Inferior parietal cortex (tissue), 1 donor: ENCODE measurements around the gene SBNO2.

Experiments
- DNase-seq: peaks from one replicate; pipeline ENCODE4 v3.0.0-alpha.2; 2016; ENCODE audit errors: extremely low spot score

The SBNO2 gene

DNA sequence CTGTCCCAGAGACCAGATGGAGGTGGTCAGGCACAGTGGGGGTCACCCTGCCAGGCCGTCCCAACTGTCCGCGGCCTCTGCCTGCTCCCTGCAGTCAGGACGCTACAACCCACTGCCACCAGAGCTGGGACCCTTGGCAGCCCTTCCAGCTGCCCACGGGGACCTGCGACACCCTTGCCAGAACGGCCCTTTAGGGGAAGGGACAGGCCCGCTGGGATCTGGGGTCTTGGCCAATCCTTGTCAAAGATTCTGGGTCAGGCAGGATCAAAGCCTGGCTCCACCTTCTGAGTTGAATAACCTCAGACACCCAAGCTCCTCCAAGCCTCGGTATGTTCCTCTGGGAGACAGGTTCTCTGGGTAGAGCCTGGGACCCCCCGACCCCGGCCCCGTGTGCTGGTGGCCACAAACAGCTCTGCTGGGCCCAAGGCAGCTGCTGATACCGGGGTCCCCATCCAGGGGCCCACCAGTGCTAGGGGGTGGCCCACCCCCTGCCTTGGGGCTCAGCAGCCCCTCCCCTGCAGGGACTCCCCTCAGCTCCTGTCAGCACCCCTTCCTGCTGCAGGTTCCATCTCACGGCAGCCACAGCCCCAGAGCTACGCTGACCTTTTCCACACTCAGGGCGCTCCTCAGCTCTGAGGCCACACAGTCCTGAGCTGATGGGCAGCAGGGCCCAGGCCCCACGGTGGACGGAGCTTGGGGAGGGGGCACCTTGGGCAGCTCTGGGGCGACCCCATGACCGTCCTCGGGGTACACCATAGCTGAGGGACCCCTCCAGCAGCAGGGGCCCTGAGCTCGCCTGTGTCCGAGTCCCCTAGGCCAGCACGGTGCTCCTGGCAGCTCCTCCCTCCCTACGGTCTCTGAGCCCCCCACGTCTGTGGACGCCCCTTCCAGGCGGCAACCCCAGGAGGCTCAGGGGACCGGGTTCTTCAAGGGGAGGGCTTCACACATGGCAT lies 18.4 kb downstream of the SBNO2 start:
- DNase-seq: no peak

DNA sequence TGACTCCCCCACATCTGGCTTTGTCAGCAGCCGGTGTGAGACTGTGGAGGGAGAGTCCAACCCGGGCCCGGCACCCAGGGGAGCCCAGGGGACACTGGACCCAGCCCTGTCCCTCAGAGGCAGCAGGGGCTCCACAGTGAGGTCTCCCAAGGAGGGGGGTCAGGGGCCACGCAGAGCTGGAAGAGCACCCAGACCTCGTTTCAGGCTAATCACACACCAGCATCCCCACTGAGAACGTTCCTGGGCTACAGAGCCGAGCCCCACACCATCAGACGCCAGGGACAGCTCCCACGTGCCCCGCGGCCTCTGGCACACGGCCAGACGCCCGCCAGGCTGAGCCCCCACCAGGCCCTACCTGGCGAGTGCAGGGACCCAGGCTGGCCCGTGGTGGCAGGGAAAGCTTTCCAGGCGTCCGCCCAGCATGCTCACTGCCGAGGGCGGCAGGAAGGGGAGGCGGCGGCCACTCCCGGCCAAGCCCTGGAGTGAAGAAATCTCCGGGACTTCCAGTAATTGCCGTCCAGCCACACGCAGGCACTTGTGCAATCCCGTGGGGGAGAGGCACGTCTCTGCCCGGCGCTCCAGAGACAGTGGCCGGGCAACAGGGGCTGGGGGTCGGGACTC lies 19.2 kb downstream of the SBNO2 start:
- no peak for DNase-seq

DNA sequence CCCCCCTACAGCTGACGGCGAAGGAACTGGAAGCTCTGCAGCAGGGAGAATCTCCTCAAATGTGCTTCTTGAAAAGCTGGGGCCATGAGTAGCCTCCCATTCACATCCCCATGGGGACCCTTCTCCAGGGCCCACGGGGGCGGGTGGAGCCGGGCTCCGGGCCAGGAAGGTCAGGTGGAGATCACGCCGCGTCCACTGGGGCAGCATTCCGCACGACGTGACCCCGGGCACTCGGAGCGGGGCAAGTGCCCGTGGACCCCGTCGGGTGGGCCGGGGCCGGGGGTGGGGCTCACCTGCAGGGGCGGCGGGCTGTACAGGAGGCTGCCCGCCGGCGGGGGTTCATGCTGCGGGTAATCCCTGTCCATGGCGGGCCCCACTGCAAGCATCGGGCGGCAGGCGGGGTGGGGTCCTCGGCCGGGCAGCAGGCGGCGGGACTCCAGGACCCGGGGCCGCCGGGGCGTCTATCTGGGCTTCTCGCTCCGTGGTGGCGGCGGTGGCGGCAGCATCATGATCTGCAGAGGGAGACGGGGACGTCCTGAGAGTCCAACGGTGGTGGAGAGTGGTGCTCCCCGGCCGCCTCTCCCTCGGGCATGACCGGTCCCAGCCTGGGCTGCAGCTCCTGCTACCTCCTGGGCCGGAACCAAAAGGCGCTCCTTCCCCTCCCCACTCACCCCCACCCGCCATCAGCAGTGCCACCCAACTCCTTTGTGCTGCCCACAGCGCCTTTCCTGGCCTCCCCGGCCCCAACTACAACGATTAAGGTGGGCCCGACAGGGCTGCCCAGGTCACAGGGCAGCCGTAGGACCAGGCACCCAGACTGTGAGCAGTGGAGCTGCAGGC lies 20.0 kb downstream of the SBNO2 start:
- DNase-seq: no peak

DNA sequence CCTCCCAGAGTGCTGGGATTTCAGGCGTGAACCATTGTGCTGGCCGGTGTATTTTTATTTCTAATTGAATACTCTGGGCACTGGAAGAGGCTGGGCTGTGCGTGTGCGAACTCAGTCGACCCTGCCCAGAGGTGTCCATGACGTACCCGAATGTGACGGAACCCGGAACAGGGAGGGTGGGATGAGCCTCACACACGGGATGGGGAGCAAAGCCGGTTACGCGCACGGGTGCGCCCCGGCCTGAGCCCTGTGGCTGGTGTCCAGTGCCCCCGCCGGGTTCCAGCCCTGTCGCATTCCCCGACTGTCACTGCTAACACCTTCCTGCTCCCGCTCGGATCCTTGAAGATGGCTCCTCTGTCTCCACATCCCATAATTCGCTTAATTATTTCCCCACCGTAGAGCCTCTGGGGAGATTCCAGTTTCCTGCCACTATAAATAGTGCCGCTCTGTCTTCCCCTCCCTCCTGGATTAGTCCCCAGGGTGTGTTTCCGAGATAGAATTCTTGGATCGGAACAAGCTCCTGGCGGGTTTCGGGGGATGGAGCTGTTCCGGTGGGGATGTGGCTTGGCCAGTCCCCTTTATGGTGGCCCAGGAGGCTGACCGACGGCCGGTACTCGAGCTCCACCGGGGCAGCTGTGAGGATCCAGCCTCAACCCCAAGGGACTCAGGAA lies 22.0 kb downstream of the SBNO2 start:
- no peak for DNase-seq

DNA sequence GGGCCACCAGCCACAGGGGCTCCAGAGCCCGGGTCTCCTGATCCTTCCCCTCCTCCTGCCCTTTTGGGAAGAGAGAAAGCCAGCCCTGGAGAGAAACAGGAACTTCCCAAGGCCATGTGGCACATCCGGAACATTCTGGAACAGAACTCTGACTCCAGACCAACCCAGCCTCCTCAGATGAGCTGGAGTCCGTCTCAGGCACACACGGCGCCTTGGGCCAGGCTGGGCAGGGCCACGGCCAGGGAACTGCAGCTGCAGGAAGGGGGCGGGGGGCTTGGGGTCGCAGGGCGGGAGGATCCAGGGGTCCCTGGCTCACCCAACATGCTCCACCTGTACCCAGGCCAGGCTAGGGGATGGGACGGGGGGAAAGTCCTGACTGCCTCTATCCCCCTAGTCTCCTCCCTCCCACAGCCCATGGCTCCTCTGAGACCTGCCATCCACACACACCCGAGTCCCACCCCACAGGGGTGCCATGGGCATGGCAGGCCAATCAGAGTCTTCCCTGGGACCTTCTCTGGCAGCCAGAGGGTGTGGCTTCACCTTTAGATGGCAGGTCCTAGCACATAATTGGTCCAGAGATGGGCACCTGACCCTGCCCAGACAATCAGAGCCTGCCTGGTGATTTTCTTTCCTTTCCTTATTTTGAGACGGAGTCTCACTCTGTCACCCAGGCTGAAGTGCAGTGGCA lies 22.9 kb downstream of the SBNO2 start:
- no peak for DNase-seq

DNA sequence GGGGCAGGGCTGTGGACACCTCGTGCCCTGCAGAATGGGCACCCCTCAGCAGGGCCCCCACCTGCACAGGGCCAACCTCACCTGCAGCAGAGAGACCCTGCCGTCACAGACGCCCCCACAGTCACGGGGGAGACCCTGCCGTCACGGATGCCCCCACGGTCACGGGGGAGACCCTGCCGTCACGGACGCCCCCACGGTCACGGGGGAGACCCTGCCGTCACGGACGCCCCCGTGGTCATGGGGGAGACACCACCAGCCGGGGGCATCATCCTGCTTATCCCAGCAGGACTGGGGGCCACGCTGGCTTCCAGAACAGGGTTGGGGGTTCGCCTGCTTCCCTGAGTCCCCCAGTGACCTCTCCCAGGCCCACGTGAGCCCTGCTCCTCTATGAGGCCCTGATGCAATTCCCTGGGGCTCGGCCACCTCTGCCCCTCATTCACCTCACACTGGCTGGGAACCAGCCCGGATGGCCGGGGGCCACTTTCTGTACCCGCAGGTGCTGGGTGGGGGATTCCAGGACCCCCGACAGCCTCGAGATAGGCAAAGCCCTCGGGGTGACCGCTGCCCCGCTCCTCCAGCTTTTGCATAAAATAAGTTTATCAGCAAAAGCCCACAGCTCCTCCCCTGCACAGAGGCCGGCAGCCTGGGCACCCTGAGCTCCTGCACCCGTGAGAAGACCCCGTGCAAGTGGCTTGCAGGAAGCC lies 23.6 kb downstream of the SBNO2 start:
- no peak for DNase-seq

DNA sequence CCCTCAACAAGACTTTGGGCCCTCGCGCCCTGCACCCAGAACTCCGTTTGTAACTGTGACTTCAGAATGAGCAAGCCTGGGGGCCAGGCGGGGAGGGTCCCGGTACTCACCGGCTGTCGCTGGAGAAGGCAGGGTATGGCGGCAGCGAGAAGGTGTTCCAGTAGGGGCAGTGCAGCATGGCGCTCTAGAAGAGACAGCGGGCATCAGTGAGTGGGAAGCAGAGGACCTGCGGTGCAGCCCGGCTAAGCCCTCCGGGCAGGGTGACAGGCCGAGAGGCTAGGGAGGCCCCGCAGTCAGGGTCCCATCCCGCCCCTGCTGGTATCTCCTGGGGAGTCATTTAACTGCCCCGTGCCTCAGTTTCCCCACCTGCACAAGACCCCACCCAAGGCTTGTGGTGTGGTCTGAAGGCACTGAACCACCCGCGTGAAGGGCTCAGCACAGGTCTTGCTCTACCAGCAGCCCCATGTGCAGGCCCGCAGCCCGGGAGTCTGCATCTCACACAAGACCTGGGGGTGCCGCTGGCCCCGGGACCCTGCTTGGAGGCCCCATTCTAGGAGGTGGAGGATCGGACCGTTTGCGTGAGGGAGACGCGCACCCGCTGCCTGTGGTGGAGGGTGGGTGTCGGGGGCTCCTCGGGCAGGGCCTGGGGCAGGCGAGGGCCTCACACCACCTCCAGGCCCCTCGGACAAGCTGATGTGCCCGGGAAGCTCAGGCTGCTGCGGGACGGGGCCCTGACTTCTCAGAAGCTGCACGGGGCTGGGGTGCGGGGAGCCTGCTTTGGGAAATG lies 24.6 kb downstream of the SBNO2 start:
- no peak for DNase-seq

DNA sequence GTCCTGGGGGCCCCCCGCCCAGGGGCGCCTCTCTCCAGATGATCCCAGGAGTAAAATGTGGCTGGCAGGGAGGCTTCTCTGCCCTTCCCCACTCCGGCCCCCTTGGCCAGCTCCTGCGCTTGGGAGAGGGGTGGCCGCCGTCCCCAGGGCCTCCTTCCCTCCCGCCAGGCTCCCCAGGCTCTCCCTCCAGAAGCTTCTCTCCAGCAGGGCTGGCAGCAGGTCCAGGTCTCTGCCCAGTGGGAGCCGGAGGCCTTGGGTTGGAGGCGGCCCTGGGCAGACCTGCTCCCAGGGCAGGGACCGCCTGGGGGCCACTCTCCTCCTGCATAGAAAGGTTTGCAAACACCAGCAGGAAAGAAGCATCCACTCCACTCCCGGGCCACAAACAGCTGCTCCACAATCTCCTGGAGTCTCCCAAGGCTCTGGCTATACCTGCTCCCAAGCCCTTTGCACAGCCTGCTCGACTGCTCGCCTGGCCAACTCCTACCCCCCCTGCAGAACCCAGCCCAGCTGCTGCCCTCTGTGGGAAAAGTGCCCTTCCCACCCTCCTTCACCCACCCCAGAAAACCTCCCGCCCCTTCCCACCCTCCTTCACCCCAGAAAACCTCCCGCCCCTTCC lies 26.0 kb downstream of the SBNO2 start:
- no peak for DNase-seq

DNA sequence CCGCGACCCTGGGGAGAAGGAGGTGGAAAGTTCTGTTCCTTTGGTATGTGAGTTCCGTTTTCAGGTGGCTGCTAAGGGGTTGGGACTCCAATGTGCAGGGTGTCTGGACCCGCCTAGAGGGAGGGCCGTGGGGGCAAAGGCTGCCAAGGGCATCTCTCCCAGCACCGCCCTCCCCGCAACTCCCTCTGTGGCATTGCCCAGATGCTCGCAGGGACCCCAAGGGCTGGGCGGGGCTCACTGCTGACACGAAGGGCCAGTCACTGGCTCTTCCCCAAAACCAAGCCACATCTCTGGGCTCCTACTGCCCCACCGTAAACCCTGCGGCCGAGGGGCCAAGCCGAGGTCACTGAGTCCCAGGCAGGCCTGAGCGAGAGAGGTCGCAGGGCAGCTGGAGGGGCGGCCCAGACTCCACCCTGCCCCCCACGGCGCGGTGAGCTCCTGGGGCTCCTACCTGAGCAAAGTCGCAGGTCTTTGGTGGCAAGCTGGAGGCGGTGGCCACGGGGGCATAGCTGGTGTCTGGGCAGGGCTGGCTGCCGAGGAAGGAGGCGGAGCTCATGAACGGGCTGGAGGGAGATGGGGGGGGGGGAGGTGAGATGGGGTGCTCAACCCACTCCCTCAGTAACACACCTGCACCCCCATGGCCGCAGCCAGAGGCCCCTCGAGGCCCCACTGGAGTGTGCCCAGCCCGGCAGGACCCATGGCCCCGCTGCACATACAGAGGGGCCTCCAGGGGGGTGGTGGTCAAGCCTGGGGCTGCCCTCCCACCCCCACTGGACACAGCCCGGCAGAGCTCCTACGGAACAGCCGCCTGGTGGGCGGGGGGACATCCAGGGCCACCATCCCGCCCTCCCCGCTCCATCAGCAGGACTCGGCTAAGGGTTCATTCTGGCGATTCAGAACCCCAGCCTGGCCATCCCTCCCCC lies 26.9 kb downstream of the SBNO2 start:
- no peak for DNase-seq

DNA sequence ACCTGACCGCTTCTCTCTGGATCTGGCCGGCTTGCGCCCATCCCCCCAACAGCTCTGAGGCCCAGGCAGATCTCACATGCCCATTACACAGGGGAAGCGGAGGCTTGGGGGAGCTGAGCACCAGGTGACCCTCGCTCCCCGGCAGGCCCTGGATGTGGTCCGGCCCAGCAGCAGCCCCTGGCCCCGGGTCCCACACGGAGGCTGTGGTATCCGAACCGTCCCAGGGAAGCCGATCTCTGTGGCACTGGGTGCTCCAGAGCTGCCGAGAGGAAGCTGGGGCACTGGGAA lies 27.7 kb downstream of the SBNO2 start:
- DNase-seq: no peak

DNA sequence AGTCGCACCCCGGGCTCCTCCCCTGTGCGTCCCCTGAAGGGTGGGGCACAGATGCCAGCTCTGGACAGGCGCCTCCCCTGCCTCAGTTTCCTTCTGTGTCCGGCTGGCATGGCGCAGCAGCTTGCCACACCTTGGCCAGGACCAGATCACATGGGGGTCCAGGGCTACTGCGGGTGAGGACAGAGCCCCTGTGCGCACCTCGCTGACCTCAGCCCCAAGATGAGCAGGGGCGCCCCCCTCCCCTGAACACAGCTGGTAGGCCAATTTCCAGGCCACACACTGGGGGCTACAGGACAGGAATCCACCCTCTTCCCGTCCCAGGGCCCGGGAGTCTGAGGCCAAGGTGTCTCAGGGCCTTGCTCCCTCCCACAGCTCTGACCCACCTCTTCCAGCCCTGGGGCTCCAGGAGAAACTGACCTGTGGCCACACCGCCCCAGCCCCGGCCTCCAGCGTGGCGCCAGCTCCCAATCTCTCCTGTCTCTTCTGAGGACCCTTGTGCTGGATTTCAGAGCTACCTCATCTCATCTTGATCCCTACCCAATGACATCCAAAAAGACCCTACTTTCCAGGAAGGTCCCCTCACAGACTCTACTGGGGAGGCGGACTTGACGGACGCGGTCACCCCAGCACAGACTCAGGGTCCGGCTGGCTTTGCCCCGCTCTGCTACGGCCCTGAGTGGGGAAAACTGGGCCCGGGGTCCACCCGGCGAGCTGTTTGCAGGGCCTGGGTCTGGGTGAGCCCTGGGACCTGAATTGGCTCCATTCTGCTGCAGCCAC lies 28.2 kb downstream of the SBNO2 start:
- DNase-seq: no peak

DNA sequence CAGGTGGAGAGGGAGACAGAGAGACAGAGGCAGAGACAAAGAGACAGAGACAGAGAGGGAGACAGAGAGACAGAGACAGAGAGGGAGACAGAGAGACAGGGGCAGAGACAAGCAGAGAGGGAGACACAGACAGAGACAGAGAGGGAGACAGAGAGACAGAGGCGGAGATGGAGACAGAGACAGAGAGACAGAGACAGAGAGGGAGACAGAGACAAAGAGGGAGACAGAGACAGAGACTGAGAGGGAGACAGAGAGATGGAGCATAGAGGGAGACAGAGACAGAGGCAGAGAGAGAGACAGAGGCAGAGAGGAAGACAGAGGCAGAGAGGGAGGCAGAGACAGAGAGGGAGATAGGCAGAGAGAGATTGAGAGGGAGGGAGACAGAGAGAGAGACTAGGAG lies 29.3 kb downstream of the SBNO2 start:
- DNase-seq: no peak

DNA sequence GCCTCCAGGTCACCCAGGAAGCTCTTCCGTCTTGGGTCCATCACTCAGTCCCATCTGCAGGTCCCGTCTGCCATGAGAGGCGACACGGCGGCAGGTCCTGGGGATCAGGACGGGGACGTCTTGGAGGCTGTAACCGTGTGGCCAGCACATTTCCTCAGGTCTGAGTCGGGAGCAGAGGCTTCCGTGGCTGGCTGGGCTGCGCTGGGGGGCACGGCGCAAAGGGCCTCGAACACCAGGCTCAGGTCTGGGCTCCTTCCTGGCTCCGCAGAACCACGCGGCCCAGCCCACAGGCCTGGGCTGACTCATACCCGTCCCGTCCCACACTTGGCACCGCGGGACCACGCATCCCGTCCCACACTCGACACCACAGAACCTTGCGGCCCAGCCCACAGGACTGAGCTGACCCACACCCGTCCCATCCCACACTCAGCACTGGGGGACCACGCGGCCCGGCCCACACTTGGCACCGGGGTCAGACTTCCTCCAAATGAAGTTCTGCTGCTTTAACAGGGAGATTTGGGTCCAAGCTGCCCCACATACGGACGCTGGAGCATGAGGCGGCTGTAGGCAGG lies 30.2 kb downstream of the SBNO2 start:
- DNase-seq: no peak

DNA sequence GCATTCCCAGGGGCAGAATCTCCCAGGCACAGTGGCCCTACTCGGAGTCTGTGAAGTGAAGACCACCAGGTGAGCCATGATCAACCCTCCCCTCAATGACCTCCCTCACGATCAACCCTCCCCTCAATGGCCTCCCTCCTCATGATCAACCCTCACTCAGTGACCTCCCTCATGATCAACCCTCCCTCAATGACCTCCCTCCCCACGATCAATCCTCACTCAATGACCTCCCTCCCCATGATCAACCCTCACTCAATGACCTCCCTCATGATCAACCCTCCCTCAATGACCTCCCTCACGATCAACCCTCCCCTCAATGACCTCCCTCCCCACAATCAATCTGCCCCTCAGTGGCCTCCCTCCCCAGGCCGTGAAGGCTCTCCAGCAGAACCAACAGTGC lies 32.1 kb downstream of the SBNO2 start:
- no peak for DNase-seq

DNA sequence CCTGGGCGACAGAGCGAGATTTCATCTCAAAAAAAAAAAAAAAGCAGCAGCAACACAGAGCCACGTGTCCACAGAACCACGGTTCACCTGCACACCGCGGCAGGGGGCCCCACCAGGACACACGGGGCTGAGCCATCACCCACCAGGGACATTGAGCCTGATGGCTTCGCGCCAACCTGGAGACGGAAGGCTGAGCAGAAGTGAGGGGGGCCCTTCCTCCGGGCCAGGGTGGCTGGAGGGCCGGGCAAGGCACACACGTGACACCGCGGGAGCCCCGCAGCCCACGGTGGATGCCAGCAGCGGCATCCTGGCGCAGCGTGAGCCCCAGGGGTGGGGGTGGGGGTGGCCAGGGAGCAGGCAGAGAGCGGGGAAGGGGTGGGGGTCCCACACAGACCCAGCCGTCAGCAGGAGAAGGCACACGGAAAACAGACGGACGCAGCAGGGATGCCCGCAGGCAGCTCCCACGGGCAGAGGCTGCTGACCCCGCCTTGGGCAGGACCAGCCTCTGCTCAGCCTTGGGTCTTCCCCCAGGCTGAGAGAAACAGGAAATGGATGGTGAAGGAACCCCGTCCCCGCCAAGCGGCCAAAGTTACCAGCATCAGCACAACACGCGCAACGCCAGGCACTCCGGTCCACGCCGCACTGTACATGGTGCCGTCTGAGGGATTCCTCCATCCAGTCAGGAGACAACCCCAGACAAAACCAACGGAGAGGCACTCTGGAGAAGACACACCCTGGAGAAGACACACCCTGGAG lies 33.6 kb downstream of the SBNO2 start:
- no peak for DNase-seq

DNA sequence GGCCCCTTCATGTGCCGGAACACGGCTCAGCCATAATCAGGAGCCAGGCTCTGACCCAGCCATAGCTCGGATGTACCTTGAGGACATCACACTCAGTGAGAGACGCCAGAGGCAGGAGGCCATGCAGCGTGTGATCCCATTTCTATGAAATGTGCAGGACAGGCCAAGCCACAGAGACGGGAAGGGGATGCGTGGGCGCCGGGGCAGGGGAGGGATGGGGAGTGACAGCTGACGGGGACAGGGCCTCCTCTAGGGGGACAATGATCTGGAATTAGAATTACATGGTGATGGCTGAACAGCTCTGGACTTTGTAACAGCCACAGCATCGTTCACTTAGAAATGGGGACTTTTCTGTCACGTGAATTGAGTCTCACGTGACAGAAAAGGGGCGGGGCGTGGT lies 34.9 kb downstream of the SBNO2 start:
- DNase-seq: no peak

DNA sequence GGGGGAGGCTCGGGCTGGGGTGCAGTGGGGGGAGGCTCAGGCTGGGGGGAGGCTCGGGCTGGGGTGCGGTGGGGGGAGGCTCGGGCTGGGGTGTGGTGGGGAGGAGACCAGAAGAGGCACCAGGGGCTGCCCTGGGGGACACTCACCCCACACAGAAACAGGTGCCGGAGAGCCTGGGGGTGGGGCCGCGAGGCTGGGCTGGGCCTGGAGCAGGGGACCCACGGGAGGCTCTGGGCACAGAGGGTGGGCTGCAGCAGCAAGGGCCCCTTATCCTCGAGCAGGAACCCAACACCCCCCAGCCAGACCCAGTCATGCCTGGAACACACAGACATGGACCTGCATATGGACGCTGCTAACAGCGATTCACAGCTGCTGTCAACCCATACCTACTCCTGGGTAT lies 35.9 kb downstream of the SBNO2 start:
- no peak for DNase-seq
